ENCODE data around the gene ADIPOR2.
"Not testable (repeated sequence)": the region's sequence is repeated elsewhere in the genome, so short reads cannot be mapped to it uniquely, and the experiment has no call there.

Gene ADIPOR2

GRCh38 chr12:1666215-1666614, 24.7 kb upstream of the ADIPOR2 start:
- no peak for DNase-seq (ENCODE audit: low spot score)

- DNase-seq (ENCODE audit: low spot score), result no peak
These were observed 24.1 kb upstream of the ADIPOR2 start for GRCh38 chr12:1666685-1667162.

GRCh38 chr12:1668833-1669543, 21.9 kb upstream of the ADIPOR2 start:
- DNase-seq (ENCODE audit: low spot score), result no peak

- DNase-seq (ENCODE audit: low spot score), result no peak
These were observed 20.3 kb upstream of the ADIPOR2 start for GRCh38 chr12:1670358-1671268.

GRCh38 chr12:1676043-1676442, 14.8 kb upstream of the ADIPOR2 start:
- no peak for DNase-seq (ENCODE audit: low spot score)

- DNase-seq (ENCODE audit: low spot score), result no peak
These were observed 9.9 kb upstream of the ADIPOR2 start for GRCh38 chr12:1680804-1681492.

GRCh38 chr12:1681493-1681807, 9.4 kb upstream of the ADIPOR2 start:
- DNase-seq (ENCODE audit: low spot score), result no peak

- DNase-seq (ENCODE audit: low spot score), result no peak
These were observed 2.7 kb upstream of the ADIPOR2 start for GRCh38 chr12:1688086-1688710.

- peak; percentile 31 for DNase-seq (ENCODE audit: low spot score)
These were observed 495 bp downstream of the ADIPOR2 start for GRCh38 chr12:1691123-1692007.

- no peak for DNase-seq (ENCODE audit: low spot score)
These were observed 1.4 kb downstream of the ADIPOR2 start for GRCh38 chr12:1692226-1692625.

- DNase-seq (ENCODE audit: low spot score), result no peak
These were observed 2.2 kb downstream of the ADIPOR2 start for GRCh38 chr12:1692895-1693610.

- not testable (repeated sequence) for DNase-seq (ENCODE audit: low spot score)
These were observed 4.2 kb downstream of the ADIPOR2 start for GRCh38 chr12:1695097-1695496.

- no peak for DNase-seq (ENCODE audit: low spot score)
These were observed 5.2 kb downstream of the ADIPOR2 start for GRCh38 chr12:1695886-1696670.

GRCh38 chr12:1696800-1697199, 5.9 kb downstream of the ADIPOR2 start:
- no peak for DNase-seq (ENCODE audit: low spot score)

GRCh38 chr12:1697271-1697670, 6.4 kb downstream of the ADIPOR2 start:
- DNase-seq (ENCODE audit: low spot score), result no peak

GRCh38 chr12:1698720-1699119, 7.8 kb downstream of the ADIPOR2 start:
- no peak for DNase-seq (ENCODE audit: low spot score)

- no peak for DNase-seq (ENCODE audit: low spot score)
These were observed 11.8 kb downstream of the ADIPOR2 start for GRCh38 chr12:1702713-1703112.

GRCh38 chr12:1703771-1704722, 13.2 kb downstream of the ADIPOR2 start:
- DNase-seq (ENCODE audit: low spot score), result no peak
